HG03342 (cell line): ENCODE results near the gene MCUB.

Source experiments
- ATAC-seq: cut with Tn5 transposase; IDR thresholded peaks from one replicate; pipeline ENCODE4 v1.9.1; 2021; ENCODE audit warnings: mild to moderate bottlenecking, moderate library complexity; ENCODE audit not compliant: unreplicated experiment

MCUB gene

DNA sequence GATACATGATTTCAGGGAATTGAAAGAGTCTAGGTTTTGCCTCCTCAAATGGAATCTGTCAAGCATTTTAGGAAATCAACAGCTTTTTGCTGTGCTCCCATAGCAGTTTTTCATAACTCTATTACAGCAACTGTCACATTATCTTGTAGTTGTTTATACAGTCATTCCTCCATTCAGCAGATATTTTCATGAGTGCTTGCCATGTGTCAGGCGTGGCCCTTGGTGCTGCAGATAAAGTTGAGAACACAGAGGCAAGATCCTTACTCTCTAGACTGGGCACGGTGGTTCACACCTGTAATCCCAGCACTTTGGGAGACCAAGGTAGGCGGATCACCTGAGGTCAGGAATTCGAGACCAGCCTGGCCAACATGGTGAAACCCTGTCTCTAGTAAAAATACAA, 67.3 kb downstream of the MCUB start:
- no peak for ATAC-seq

DNA sequence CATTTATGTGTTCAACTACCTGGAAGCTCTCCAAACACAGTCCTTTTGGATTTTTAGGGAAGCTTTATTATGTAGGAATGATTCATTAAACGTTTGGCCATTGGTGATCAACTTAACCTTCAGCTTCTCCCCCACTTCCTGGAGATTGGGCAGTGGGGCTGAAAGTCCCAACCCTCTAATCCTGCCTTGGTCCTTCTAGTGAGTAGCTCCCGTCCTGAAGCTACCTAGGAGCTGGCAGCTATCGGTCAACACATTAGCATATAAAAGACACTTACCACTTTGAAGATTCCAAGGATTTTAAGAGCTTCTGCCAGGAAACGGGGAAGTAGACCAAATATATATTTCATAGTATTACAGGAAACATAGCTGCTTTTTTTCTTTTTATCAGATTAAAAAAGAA, 69.7 kb downstream of the MCUB start:
- ATAC-seq = no peak

- ATAC-seq = no peak
Observed at GRCh38 chr4:109631532-109632108, 71.6 kb downstream of the MCUB start.

- no peak for ATAC-seq
Observed at GRCh38 chr4:109640644-109641043, 80.6 kb downstream of the MCUB start.

GRCh38 chr4:109645874-109646710, 86.0 kb downstream of the MCUB start:
- ATAC-seq = no peak

DNA sequence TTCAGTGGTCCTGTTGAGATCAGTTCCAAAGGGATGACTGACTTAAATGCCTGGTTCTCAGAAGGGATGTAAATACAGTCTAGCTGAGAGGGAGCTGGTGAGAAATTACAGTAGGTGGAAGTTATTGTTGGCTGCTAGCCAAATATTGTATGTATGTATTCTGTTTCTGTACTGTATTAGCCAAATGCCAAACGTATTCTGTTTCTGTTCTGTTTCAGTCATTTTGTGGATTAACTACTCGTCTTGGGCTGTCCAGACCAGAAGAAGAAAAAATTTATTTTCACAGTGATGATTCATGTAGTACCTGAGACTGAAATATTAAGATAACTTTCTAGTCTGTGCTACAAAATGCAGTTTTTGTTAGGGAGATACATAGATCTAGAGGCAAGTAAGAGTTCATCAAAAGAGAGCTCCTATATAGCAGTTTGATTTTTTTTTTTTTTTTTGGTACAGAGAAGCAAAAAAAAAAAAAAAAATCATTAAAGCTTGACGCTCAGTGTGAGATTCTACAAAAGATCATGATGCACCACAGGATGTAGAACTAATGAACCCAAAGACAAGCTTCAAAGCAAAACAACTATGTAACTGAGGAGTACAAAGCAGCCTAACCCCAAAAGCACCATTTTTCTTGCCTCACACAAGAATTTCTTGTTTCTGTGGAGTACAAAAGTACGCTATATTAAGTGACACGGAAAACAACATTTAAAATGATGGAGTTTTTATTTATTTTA, 88.4 kb downstream of the MCUB start:
- peak; percentile 63 for ATAC-seq

- no peak for ATAC-seq
Observed at GRCh38 chr4:109648997-109649575, 89.0 kb downstream of the MCUB start.

DNA sequence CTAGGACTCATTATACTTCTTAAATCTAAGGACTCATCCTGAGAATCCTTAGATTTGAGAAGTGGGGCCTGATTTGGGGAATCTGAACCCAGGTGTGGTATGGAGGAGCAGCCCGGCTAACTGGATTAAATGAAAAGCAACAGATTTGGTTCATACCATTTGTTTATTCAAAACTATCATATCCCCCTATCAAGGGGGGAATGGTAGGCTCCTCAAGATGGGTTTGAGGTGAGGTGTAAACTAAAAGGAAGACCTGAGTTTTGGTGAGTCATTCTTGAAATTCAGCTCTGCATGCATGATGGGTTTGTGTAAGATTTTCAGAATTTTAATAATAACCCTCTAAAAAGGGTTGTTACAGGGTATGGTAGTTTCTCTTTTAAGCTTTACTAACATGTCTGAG, 89.8 kb downstream of the MCUB start:
- peak; percentile 87 for ATAC-seq

DNA sequence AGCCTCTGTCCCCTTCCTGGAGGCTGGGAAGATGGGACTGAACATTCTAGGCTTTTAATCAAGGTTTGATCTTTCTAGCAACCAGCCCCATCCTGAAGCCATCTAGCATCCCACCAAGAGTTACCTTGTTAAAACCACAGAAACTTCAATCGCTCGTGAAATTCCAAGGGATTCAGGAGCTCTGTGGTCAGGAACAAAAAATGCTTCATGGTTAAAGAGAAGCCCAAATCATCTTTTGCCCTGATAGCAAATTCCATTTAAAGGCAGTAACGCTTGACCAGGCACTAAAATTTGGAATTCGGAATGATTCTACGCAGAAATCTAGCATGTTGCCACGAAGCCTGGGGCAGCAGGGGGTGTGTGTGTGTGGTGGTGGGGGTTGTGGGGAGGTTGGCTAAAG, 95.3 kb downstream of the MCUB start:
- no peak for ATAC-seq

- ATAC-seq = no peak
Observed at GRCh38 chr4:109657854-109658418, 97.9 kb downstream of the MCUB start.

GRCh38 chr4:109658871-109659410, 98.9 kb downstream of the MCUB start:
- ATAC-seq = no peak

DNA sequence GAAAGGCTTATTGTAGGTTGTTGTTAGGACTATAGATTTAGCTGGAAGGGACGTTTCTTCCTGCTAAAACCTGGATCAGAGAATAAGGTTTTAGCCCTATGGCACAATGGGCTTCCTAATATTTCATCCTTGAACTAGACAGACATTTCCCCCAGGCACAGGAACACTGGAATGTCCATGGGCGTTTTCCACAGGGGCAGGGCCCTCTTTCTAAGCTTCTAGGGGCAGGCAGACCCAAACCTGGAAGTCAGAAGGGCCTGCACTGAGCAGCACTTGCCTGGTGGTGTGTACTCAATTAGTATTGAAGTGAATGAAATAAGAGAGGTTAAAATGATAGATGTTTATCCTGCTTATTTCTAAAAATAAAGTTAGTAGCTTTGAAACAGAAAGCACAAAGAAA, 102.1 kb downstream of the MCUB start:
- ATAC-seq = no peak

GRCh38 chr4:109662771-109663170, 102.7 kb downstream of the MCUB start:
- ATAC-seq = no peak

DNA sequence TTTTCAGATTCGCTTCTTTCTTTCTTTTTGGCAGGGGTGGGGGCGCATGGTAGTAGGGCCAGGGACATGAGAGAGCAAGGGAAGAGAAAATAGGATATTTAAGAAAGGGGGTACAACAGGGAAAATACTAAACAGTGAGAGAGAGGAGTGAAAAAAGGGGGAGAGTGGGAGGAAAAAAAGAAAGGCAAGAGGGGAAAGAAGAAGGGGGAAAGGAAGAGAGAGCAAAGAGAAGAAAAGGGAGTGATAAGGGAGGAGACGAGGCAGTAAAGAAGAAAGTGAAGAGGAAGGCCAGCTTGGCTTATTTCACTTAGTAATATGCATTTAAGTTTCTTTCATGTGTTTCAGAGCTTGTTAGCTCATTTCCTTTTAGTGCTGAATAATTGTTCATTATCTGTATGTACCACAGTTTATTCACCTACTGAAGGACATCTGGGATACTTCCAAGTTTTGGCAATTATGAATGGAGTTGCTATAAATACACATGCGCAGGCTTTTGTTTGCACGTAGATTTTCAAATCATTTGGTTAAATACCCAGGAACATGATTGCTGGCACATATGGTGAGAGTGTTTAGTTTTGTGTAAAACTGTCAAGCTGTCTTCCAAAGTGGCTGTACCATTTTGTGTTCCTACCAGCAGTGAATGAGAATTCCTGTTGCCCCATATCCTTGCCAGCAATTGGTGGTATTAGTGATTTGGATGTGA, 105.9 kb downstream of the MCUB start:
- ATAC-seq = no peak

DNA sequence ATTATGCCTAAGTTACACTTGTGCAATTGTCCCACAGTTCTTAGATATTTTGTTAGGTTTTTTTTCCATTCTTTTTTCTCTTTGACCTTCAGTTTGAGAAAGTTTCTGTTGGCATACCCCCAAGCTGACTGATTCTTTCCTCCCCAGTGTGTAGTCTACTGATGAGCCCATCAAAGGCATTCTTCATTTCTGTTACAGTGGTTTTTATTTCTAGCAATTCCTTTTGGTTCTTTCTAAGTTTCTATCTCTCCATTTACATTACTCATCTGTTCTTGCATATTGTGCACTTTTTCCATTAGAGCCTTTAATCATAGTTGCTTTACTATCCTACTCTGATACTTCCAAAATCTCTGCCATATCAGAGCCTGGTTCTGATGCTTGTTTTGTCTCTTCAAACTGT, 111.3 kb downstream of the MCUB start:
- ATAC-seq = no peak

GRCh38 chr4:109672169-109672930, 112.3 kb downstream of the MCUB start:
- no peak for ATAC-seq

DNA sequence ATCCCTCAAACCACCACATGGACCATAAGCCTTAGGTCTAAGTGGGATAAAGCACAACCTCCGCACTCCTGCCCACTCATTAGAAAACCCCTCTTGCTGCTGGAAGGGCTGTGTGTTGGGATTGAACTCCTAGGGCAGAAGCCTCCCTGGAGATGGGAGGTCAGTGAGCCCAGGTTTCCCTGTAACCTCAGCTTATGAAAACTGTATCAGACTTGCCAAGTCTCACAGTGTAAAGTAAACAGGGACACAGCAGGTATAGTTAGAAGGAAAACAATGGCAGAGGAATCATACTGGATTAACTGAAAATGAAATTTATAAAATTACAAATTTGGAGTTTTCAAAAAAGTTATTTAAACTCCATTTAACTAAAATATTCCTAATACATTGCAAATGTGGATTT, 113.3 kb downstream of the MCUB start:
- no peak for ATAC-seq

DNA sequence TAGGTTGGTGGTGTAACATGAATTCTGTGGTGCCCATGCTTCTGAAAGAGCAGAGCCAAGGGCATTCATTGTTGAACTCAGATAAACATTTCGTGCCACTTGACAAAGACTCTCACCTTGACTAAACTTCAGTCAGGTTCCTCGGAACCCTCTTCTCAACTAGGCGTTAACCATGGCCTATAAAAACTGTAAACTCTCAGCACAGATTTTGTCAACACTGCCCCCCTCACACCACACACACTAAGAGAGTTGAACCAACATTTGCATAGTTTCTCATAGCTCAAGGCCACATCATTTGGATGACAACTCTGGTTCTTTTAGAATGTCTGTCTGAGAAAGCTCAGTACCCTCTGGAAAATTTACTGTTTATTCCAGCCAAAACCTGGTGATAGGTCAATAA, 115.1 kb downstream of the MCUB start:
- no peak for ATAC-seq

DNA sequence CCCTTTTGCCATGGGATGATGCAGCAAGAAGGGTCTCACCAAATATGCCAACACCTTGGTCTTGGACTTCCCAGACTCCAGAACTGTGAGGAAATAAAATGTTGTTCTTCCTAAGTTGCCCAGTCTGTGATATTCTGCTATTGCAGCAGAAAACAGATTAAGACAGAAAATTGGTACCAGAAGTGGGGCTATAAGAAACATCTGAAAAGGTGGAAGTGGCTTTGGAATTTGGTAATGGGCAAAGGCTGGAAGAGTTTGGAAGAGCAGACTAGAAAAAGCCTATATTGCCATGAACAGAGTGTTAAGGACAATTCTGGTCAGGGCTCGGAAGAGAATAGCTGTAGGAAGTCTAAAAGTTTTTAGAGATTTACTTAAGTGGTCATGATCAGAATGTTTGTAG, 115.8 kb downstream of the MCUB start:
- ATAC-seq = no peak

GRCh38 chr4:109676886-109677285, 116.8 kb downstream of the MCUB start:
- ATAC-seq = no peak
